NCI-H510A treated with DMSO at 0.1 percent for 48 hours (cell line): ENCODE results near the gene KLHL18.
"Not testable (repeated sequence)": the region's sequence is repeated elsewhere in the genome, so short reads cannot be mapped to it uniquely, and the experiment has no call there.

Experiments used
- DNase-seq: peaks from one replicate; lab custom pipeline; 2025; lab: John Stamatoyannopoulos, UW

The KLHL18 gene

GRCh38 chr3:47314056-47314764, 31.5 kb downstream of the KLHL18 start:
- no peak for DNase-seq

- DNase-seq = no peak
Observed at GRCh38 chr3:47315069-47315647, 32.4 kb downstream of the KLHL18 start.

GRCh38 chr3:47316151-47316550, 33.4 kb downstream of the KLHL18 start:
- DNase-seq = not testable (repeated sequence)

GRCh38 chr3:47318916-47319315, 36.2 kb downstream of the KLHL18 start:
- DNase-seq = no peak

- DNase-seq = no peak
Observed at GRCh38 chr3:47319956-47320355, 37.2 kb downstream of the KLHL18 start.

GRCh38 chr3:47323431-47324277, 40.9 kb downstream of the KLHL18 start:
- no peak for DNase-seq

GRCh38 chr3:47324278-47324865, 41.6 kb downstream of the KLHL18 start:
- peak; percentile 57 for DNase-seq

GRCh38 chr3:47333907-47334306, 51.2 kb downstream of the KLHL18 start:
- no peak for DNase-seq

- DNase-seq = no peak
Observed at GRCh38 chr3:47337656-47338055, 54.9 kb downstream of the KLHL18 start.

GRCh38 chr3:47339951-47340350, 57.2 kb downstream of the KLHL18 start:
- no peak for DNase-seq

GRCh38 chr3:47340866-47341265, 58.1 kb downstream of the KLHL18 start:
- DNase-seq = no peak

- DNase-seq = no peak
Observed at GRCh38 chr3:47342151-47342550, 59.4 kb downstream of the KLHL18 start.

- DNase-seq = no peak
Observed at GRCh38 chr3:47342812-47343211, 60.1 kb downstream of the KLHL18 start.

GRCh38 chr3:47343471-47343971, 60.8 kb downstream of the KLHL18 start:
- DNase-seq = no peak

GRCh38 chr3:47344971-47345370, 62.2 kb downstream of the KLHL18 start:
- DNase-seq = no peak

GRCh38 chr3:47347217-47347801, 64.6 kb downstream of the KLHL18 start:
- no peak for DNase-seq

GRCh38 chr3:47348411-47349154, 65.8 kb downstream of the KLHL18 start:
- no peak for DNase-seq

GRCh38 chr3:47355010-47355409, 72.3 kb downstream of the KLHL18 start:
- no peak for DNase-seq

GRCh38 chr3:47356201-47356600, 73.5 kb downstream of the KLHL18 start:
- no peak for DNase-seq

GRCh38 chr3:47359323-47359722, 76.6 kb downstream of the KLHL18 start:
- DNase-seq = no peak

- not testable (repeated sequence) for DNase-seq
Observed at GRCh38 chr3:47360110-47360517, 77.4 kb downstream of the KLHL18 start.
